Glomerular endothelial cell (primary cell): ENCODE measurements around the gene C2CD5. TPM values are rescaled to one million over a fixed set of nuclear protein-coding genes. Genes with fewer than 3 reads are reported as not detected.
"Not testable (repeated sequence)": the region's sequence is repeated elsewhere in the genome, so short reads cannot be mapped to it uniquely, and the experiment has no call there.

Source experiments
- DNase-seq: peaks from one replicate; pipeline ENCODE4 v3.0.0-alpha.2; 2011; ENCODE audit warnings: low read depth, low spot score; ENCODE audit errors: extremely low read depth
- total RNA-seq: library from RNA; depleted of rRNA; stranded (reverse); fragments of >200 nt; gene quantifications from 2 replicates; pipeline ENCODE4 v1.2.3, GENCODE V29; 2015

The C2CD5 gene
- total RNA-seq, 1 donor from 2014 or later, result 12.4 TPM

DNA sequence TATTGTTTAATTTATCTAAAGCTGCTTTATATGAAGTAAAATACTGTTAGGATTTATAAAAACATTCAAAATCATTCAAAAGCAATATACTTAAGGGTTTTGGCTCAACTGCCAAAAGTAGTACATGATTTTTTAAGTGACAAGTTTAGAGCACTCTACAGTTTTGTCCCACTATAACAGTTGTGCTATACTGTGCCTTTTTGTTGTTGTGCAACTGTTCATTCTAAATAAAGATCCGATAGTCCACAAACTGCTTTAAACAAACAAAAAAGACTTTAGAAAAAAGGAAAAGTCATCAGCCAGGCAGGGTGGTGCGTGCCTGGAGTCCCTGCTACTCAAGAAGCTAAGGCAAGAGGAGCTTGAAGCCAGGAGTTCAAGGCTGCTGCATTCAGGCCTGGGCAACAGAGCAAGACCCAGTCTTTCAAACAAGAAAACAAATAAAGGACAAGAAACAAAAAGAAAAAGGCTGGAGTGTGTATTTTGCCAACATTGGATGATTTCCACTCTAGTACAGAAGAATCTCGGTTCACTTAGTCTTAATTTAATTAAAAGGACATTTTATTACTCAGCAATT, 7.3 kb downstream of the C2CD5 start:
- DNase-seq, result no peak

DNA sequence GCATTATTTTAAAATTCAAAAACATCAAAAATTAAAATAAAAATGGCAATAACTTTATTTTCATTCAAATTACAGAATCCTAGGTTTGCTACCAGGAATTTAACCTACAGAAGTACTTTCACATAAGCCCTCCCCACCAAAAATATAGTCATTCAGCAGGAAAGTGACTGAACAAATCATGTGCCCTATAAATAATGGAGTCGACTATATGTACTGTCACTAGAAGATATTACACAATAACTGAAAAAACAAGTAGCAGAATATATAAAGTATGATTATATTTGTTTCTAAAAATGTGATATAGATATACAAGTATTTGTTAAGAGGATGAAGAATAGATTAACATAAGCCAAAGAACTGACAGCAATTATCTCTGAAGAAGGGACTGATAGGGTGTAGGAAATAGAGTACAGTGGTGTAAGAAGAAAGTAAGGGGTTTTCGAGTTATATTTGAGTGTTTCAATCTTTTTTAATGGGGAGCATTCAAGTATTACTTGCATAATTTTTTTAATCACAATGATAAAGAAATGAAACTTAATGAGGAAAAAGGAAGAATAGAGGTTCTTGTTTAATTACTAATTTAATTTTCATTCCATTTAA, 7.9 kb downstream of the C2CD5 start:
- DNase-seq, result no peak

DNA sequence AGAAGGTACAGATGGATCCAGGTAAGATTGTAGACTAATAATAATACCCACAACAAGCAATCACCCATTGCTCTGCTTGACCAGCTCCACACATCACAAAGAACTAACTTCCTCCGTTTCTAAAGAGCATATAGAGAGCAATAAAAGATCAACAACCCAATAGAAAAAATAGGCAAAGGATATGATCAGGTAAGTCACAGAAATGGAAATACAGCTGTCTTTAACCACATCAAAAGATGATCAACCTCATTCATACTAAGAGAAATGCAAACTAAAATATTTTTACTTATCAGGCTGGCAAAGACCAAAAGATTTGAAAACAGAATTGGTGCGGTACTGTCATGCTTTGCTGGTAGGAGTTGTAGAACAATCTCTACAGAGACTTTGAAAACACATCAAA, 8.9 kb downstream of the C2CD5 start:
- no peak for DNase-seq

DNA sequence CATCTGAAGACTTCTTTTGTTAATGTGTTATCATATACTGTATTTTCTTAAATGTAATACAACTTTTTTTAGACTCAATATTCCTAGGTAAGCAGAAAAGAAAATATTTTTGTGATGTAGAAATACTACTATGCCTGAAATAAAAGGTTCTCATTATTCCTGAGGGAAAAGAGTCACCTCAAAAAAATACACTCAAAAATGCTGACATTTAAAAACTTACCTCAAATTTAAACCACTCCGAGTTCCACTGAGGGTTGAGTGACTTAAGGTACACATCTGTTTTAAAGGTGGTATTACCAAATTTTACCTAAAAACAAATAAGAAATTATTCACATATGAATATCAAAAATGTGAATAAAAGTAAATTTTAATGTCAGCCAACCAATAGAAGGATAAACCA, 9.3 kb downstream of the C2CD5 start:
- no peak for DNase-seq

DNA sequence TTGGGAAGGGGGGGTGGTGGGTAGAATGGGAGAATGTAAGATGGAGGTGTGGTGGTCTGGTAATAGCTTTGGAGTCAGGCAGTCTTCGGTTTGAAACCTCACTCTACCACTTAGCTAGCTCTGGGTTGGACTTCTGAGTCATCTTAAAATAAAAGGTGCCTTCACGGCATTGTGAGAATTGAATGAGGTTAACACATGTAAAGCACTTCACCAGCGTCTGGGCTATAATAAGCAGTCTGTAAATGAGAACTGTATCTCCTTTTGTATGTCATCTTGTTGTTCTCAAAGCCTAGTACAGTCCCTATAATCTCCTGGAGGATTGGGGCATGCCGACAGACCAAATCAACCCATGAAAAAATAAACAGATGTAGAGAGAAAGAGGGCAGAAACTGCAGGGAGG, 11.2 kb downstream of the C2CD5 start:
- no peak for DNase-seq

DNA sequence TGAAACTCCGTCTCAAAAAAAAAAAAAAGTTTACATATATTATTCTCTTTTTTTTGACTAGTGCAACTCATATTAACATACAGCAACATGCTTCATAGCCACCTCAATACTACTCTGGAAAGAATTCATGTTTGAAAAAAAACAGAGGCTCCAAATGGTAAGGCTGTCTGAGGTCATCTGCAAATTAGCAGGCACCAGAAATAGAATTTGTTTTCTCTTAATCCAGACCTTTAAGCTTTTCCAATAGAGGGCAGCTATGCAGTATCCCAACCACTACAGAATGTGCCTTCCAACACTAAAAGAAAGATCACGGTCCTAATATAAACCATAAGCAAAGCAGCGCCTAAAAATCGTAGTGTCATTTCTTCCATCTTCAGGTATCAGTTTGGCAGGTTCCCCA, 12.0 kb downstream of the C2CD5 start:
- no peak for DNase-seq

DNA sequence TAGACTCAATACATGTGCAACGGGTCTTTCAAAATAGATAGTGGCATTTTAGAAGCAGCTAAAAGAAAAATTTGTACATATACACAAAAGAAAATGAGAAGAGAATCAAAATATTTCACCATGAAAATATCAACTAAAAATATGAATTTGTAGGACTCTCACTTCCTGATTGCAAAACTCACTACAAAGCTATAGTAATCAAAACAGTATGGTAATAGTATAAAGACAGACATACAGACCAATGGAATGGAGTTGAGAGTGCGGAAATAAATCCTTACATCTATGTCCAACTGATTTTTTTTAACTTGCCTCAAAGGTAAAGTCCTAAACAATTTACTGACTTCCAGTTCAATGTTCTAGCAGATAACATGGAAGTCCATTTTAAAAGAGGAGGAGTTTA, 13.1 kb downstream of the C2CD5 start:
- DNase-seq, result no peak

DNA sequence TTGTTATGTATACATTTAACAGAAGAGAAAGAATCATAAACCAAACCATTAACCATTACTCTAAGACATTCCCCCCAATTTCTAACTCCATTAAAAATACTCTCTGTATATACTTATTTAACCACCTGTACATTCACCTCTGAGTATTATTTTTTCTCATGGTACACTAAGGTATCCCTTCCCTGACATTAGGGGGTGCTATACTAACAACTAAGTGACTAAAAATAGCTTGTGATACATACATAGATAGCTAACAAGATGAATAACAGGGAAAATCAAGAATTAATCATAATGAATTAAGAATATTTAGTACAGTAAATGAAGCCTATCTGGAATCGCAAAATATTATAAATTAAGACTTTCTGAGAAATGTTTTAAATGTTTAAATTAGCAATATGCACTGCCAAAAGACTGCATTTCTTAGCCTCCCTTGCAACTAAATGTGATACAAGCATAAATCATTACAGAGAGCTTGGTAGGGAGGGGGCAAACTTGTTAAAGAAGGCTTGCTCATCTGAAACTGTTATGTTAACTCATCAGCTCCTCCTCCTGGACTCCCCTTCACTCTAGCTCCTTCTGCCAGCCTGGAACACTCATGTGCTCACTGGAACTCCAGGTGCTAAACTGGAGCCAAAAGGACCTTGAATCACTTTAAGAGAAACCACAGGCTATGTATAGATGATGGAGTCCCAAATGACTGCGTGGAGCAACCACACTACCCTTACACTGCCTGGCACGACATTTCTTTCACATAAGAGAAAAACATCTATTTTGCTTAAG, 14.9 kb downstream of the C2CD5 start:
- DNase-seq, result no peak

DNA sequence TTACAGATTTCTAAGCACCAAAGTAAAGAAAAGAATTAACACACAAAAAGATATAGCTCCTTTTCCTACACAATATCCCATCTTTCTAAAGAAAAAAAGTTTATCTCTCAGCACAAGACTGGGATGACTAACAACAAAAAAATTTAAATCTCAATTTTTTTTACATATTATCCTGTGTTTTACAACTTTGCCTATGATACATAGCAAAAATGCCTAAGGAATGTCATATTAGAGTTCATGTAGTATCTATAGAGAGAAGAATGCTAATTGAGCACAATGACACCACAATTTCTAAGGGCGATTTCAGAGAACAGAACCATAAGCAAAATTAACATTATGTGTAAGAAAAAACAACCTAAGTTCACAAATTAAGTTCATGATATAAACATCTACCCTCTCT, 16.3 kb downstream of the C2CD5 start:
- no peak for DNase-seq

DNA sequence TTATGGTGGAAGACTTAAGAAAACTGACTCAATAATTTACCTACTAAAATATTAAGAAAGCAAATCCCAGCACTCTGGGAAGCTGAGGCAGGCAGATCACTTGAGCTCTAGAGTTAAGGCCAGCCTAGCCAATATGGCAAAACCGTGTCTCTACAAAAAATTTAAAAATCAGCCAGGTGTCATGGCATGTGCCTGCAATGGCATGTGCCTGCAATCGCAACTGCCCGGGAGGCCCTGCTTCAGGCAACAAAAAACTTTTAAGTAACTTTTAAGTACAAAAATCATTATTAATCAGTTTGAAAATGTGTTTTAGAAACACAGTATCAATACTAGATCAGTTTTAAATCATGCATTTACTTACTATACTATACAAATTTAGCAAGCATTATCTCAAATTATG, 17.5 kb downstream of the C2CD5 start:
- no peak for DNase-seq

DNA sequence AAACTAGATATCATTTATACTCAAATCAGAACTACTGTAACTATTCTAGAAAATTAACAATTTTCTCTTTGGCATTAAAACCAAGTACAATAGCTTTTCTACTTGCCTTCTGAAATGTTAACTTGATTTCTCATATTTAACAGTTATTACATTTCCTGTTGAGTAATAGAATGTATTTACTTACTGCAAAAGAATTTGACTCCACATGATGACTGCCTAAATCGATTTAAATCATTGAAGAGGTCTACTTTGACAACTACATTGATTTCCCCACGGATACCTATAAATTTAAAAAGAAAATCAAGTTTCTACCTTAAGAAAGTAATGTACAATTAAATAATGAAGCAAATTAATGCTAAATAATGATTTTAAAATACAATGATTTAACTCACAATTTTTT, 18.9 kb downstream of the C2CD5 start:
- DNase-seq, result no peak

DNA sequence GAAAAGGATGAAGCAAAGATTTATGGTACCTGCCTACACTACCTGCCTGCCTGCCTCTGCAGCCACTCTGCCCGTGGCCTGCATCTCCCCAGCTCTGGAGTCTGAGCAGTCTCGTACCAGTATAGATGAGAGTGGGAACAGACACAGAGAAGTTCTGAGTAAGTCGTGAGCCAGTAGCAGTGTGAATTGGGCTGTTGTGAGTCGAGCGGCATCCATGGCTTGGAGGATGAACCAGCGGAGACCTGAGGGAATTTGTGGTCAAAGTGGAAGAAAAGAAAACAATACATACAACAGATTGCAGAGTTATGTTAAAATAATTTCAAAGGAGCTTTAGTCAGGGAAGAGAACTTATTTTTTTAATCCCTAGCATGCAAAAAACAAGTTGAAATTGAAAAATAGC, 25.3 kb downstream of the C2CD5 start:
- no peak for DNase-seq

DNA sequence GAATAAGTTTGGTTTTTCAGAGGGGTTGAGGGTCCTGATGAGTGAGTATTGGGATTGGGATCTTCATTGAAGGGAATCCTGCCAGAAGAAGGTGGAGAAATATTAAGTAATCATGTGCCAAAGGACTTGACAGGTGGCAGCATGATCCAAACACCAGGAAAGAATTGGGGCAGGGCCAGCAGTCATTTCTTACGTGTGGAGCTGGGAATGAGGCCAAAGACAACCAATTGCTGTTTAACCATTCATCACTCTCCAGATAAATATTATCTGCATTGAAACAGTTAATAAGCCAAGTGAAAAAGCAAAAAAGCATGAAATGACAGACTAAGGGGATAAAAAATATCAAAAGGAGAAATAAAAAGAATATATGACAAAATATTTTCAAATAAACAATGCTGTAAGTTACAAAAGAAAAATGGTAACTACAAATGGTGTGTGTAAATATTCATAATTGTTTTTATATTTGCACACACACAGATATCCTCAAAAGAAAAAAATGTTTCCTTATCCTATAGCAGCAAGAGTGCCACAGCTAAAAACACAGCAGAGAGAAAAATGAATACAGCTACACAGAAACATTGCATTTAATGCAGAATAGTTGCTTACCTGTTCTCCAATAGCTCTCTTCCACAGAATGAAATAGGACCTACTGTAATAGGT, 26.2 kb downstream of the C2CD5 start:
- DNase-seq, result no peak

DNA sequence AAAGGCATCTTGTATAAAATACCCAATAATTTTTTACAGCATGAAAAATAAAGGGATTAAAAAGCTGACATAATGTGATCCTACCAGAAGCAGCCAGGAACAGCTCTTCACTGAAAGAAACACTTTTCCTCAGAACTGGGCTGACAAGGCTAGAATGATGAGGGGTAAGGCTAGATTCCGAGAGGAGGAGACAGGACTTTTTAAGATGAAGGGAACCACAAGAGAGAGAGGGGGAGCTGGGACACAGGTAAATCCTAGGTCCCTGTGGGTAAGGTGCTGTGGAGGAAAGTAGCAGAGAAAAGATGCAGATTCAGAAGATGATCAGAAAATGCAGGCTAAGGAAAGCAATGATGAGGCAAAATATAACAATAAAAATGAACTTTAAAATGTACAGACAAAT, 29.5 kb downstream of the C2CD5 start:
- no peak for DNase-seq

DNA sequence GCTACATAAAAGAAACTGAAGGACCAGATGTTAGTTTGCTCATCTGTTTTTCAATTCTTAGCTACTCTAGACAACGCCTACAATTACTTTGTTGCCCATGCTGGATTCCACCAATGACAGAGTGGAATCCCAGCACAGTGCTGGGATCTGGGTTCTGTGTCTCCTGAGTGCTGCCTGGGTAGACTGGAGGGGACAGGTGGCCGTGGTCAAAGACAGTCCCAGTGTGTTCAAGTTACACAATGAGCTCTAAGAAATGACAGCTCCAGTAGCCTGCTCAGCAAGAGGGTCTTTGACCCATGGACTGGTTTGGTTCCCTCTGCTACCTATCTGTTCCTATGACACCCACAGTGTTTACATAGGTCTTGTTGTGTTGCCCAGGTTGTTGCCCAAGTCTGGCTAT, 38.5 kb downstream of the C2CD5 start:
- DNase-seq, result no peak

DNA sequence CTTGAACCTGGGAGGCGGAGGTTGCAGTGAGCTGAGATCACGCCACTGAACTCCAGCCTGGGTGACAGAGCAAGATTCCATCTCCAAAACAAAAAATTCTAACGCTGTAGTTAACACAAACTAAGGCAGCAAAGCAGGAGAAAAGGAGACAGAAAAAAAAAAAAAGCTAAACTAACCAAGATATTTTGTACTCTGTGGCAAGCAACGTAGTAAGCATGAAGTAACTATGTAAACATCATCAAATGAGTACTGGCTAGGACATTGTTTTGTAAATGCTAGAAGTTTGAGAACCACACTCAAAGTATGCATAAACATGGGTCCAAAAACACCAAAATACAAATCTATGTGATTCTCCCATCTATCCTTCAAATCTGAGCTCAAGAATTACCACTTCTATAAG, 44.2 kb downstream of the C2CD5 start:
- no peak for DNase-seq

DNA sequence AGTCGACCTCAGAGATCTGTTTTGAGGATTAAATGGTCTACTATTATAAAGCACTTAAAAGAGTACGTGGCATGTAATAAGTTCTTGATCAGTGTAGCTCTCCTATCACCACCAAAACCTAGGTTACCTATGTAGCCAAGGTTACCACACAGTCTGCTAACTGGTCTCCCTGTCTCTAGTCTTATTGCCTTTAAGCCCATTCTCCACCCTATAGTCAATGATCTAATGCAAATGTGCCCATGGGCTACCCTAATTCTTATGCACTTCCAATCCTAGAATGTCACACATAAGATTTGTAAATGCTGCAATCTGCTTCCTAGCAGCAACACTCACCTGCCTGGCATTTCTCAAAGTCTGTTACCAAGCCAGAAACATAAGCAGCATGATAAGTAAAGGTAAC, 44.9 kb downstream of the C2CD5 start:
- no peak for DNase-seq

DNA sequence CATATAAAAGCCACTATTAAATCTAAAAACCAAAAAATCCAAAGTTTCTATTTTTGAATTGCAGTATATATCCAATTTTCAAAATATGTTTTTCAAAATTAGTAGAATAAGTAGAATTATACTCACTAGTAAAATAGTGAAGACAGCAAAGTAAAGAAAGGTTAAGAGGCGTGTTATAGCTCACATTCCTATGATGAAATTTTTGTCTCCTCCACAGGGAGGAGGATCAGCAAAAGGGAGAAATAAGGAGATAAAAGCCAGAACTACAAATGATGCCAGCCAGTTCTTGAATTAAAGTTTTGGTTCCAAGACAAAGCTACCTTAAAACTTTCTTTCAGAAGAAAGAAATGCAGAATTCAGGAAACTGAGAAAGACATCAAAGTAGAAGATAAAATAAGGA, 50.0 kb downstream of the C2CD5 start:
- DNase-seq, result no peak

DNA sequence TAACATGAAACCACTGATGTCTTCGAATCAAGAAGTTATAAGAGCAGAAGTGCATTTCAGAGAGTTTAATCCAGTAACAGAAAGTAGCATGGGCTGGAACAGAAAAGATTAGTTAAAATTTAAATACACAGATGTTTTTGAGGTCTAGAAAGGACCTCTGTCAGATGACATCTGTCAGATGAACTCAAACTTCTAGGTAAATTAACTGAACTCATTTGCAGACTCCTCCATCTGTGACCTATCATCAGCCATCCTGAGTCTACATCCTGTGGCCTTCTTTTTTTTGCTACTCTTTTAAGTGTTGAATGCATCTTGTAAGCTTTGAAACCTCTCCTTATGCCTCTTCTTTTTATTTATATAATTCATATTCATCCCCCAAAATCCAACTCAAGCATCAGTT, 53.3 kb downstream of the C2CD5 start:
- DNase-seq, result no peak

DNA sequence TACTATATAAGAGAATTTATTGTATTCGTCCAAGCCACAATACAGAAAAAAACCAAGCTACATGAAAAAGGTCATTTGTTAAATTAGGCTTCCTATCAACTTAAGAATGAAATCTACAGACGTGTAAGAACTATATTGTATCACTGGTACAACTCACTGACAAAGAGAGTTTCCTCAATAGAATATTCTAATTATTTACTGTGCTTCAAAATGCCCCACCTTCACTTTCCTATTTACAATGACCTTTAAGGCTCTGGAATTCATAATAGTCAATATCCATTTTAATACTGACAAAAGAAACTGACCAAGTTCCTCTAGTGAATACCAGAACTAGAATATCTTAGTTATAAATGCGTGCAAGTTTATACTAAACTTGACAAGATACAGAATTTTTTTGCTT, 55.9 kb downstream of the C2CD5 start:
- DNase-seq, result no peak

DNA sequence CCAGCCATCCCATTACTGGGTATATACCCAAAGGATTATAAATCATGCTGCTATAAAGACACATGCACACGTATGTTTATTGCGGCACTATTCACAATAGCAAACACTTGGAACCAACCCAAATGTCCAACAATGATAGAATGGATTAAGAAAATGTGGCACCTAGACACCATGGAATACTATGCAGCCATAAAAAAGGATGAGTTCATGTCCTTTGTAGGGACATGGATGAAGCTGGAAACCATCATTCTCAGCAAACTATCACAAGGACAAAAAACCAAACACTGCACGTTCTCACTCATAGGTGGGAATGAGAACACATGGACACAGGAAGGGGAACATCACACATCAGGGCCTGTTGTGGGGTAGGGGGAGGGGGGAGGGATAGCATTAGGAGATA, 56.7 kb downstream of the C2CD5 start:
- not testable (repeated sequence) for DNase-seq

DNA sequence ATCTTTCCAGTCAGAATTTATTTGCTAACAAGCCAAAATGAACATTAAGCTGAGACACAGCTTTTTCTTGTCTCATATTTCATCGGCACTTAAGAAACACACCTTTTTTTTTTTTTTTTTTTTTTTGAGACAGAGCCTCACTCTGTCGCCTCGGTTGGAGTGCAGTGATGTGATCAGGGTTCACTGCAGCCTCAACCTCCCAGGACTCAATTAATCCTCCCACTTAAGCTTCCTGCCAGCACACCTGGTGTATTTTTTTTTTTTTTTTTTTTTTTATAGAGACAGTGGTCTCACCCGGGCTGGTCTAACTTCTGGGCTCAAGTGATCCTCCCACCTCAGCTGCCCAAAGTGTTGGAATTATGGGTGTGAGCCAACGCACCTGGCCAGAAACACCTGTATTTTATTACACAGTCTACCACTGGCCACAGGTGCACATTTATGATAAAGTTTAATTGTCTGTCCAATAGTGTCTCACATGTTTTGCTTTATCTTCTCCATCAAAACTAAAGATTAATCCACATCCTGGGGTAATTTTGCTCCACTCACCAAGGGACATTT, 62.7 kb downstream of the C2CD5 start:
- no peak for DNase-seq
